ENCODE measurements around the gene TIPARP.

TIPARP gene

GRCh38 chr3:156655819-156656550, 18.4 kb upstream of the TIPARP start:
- no peaks in the 10 kb centered on the region for H3K79me2 ChIP-seq
- no peak overlapping the region for H3K4me3 ChIP-seq (ENCODE audit: low read depth, low read length)
- no peaks in the 10 kb centered on the region for H3K27me3 ChIP-seq (ENCODE audit: control insufficient read depth, insufficient read depth, low read length)
- no peak overlapping the region for H3K9ac ChIP-seq
- TF ChIP-seq CTCF (IDR thresholded peaks at IDR 0.05): no peak
- no peak overlapping the region for H2AFZ ChIP-seq
- H3K9me3 ChIP-seq (ENCODE audit: control insufficient read depth, low read length): no peaks in the 10 kb centered on the region
- H3K4me1 ChIP-seq: no peaks in the 10 kb centered on the region
- no peak overlapping the region for H3K27ac ChIP-seq
- H3K4me2 ChIP-seq (ENCODE audit: low read length): no peak overlapping the region
- H3K36me3 ChIP-seq (ENCODE audit: control insufficient read depth, insufficient read depth, low read length): no peaks in the 10 kb centered on the region

DNA sequence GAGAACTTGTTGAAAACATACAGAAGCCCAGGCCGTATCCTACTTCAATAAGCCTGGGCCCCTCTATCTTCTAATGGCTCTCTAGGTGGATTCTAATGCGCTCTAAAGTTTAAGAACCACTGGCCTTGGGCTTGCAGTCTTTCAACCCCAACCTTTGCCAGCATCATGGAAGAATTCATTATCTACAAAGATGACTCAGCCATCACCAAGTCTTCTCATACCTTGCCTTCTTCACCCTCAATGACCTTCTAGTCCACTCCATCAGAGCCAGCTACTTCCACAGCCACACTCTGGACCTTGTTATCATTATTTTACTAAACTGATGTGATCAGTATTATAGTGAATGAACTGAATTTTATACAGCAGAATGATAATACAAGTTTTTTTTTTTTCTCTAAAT, 16.9 kb upstream of the TIPARP start:
- TF ChIP-seq CTCF (IDR thresholded peaks at IDR 0.05): no peak
- H3K9me3 ChIP-seq (ENCODE audit: control insufficient read depth, low read length): no peaks in the 10 kb centered on the region
- no peak overlapping the region for H3K4me3 ChIP-seq (ENCODE audit: low read depth, low read length)
- no peaks in the 10 kb centered on the region for H3K79me2 ChIP-seq
- no peaks in the 10 kb centered on the region for H3K36me3 ChIP-seq (ENCODE audit: control insufficient read depth, insufficient read depth, low read length)
- H3K4me1 ChIP-seq: no peaks in the 10 kb centered on the region
- no peak overlapping the region for H3K4me2 ChIP-seq (ENCODE audit: low read length)
- no peak overlapping the region for H3K27ac ChIP-seq
- H3K27me3 ChIP-seq (ENCODE audit: control insufficient read depth, insufficient read depth, low read length): no peaks in the 10 kb centered on the region
- H3K9ac ChIP-seq: no peak overlapping the region
- H2AFZ ChIP-seq: no peak overlapping the region

GRCh38 chr3:156657862-156658731, 16.3 kb upstream of the TIPARP start:
- Histone ChIP-seq H3K4me2 (ENCODE audit: low read length) (no peak overlapping the region), H3K36me3 (ENCODE audit: control insufficient read depth, insufficient read depth, low read length) (no peaks in the 10 kb centered on the region), H3K27me3 (ENCODE audit: control insufficient read depth, insufficient read depth, low read length) (no peaks in the 10 kb centered on the region), H3K4me1 (no peaks in the 10 kb centered on the region), H2AFZ (no peak overlapping the region), H3K4me3 (ENCODE audit: low read depth, low read length) (no peak overlapping the region), H3K9me3 (ENCODE audit: control insufficient read depth, low read length) (no peaks in the 10 kb centered on the region), H3K9ac (no peak overlapping the region), H3K79me2 (no peaks in the 10 kb centered on the region), H3K27ac (no peak overlapping the region)
- no peak for TF ChIP-seq CTCF (IDR thresholded peaks at IDR 0.05)

- no peaks in the 10 kb centered on the region for H3K27me3 ChIP-seq (ENCODE audit: control insufficient read depth, insufficient read depth, low read length)
- no peak overlapping the region for H3K4me2 ChIP-seq (ENCODE audit: low read length)
- H3K9me3 ChIP-seq (ENCODE audit: control insufficient read depth, low read length): no peaks in the 10 kb centered on the region
- H3K4me3 ChIP-seq (ENCODE audit: low read depth, low read length): no peak overlapping the region
- H2AFZ ChIP-seq: no peak overlapping the region
- H3K27ac ChIP-seq: no peak overlapping the region
- no peak overlapping the region for H3K9ac ChIP-seq
- H3K79me2 ChIP-seq: no peaks in the 10 kb centered on the region
- no peak for TF ChIP-seq CTCF (IDR thresholded peaks at IDR 0.05)
- H3K36me3 ChIP-seq (ENCODE audit: control insufficient read depth, insufficient read depth, low read length): no peaks in the 10 kb centered on the region
- H3K4me1 ChIP-seq: no peaks in the 10 kb centered on the region
Measured at GRCh38 chr3:156658732-156659090, 15.7 kb upstream of the TIPARP start.
